Thyroid gland (tissue), 4 donors: ENCODE data around the gene GRAMD1B.

ENCODE experiments used
- CTCF ChIP-seq, 6 experiments: fragments of 200-600 bp in 3 of 6; fragments of 450-650 bp in 3 of 6; sonication (generic) in 3 of 6; IDR thresholded peaks; one replicate each; pipeline ENCODE4 v1.5.1; 2016 to 2019; ENCODE audit warnings: antibody characterized with exemption in 6 of 6, mild to moderate bottlenecking in 2 of 6, inconsistent platforms in 1 of 6, moderate library complexity in 1 of 6
- POLR2A ChIP-seq, 2 donors: fragments of 450-650 bp; IDR thresholded peaks; one replicate each; pipeline ENCODE4 v1.6.1; 2017; ENCODE audit warnings: antibody characterized with exemption in 2 of 2, mild to moderate bottlenecking in 2 of 2, moderate library complexity in 1 of 2

GRCh38 chr11:123390146-123390545 is 39.9 kb upstream of the GRAMD1B start:
- TF ChIP-seq CTCF (IDR thresholded peaks at IDR 0.05) (no peak), POLR2A (IDR thresholded peaks at IDR 0.05) (no peak)
